Loucy (cell line): Measurements from ENCODE around the gene ROBO4.

Source experiments
- CTCF ChIP-seq: fragments of 200-600 bp; sonication (generic); conservative IDR thresholded peaks from 2 replicates; pipeline ENCODE4 v1.5.1; 2014; ENCODE audit warnings: mild to moderate bottlenecking, antibody characterized with exemption, low read length
- EZH2phosphoT487 ChIP-seq: fragments of 200-600 bp; IDR thresholded peaks from 2 replicates; pipeline ENCODE4 v1.6.1; 2018; ENCODE audit warnings: antibody characterized with exemption, mild to moderate bottlenecking, moderate library complexity, borderline replicate concordance

- TF ChIP-seq CTCF (no peak), EZH2phosphoT487 (no peak)
Measured at GRCh38 chr11:124846070-124846673, 51.5 kb downstream of the ROBO4 start.
